ENCODE measurements around the gene PLXNC1.

DNA sequence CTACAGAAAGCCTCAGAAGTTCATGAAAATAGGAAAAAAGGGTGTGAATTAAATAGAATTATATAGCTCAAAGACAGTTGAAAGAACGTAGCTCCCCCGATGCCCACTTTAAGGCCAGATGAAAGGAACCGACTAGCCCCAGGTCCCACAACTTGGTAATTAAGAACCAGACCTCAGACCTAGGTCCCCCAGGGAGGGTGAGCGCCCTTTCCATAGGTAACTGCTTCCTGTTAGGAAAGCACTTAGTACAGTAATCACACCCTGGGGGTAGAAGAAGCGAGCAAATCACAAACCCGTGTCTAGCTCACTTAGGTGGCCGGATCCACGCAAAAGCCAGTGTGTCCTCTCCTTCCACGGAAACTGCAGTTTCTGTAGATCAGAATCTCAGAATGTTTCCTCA is 77.1 kb downstream of the PLXNC1 start:
- TF ChIP-seq, protein P1, sequence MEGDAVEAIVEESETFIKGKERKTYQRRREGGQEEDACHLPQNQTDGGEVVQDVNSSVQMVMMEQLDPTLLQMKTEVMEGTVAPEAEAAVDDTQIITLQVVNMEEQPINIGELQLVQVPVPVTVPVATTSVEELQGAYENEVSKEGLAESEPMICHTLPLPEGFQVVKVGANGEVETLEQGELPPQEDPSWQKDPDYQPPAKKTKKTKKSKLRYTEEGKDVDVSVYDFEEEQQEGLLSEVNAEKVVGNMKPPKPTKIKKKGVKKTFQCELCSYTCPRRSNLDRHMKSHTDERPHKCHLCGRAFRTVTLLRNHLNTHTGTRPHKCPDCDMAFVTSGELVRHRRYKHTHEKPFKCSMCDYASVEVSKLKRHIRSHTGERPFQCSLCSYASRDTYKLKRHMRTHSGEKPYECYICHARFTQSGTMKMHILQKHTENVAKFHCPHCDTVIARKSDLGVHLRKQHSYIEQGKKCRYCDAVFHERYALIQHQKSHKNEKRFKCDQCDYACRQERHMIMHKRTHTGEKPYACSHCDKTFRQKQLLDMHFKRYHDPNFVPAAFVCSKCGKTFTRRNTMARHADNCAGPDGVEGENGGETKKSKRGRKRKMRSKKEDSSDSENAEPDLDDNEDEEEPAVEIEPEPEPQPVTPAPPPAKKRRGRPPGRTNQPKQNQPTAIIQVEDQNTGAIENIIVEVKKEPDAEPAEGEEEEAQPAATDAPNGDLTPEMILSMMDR (conservative IDR thresholded peaks at IDR 0.05 in 1 of 2, IDR thresholded peaks at IDR 0.05 in 1 of 2; ENCODE audit: low read depth in 1 of 2, low read length in 2 of 2) = no peak
- TF ChIP-seq EZH2 (IDR thresholded peaks at IDR 0.05; ENCODE audit: low read length, missing control alignments) = no peak

Measured in fibroblast of lung (primary cell).